Naive B cell (primary cell): ENCODE results near the gene CHRDL2. TPM values are rescaled to one million over a fixed set of nuclear protein-coding genes. Genes with fewer than 3 reads are reported as not detected.

ENCODE experiments used
- ATAC-seq, 2 donors: fragments of 150-1000 bp; cut with Tn5 transposase; 2 replicates each; pipeline ENCODE4 v1.10.0; 2021; ENCODE audit warnings: low read depth in 2 of 2, mild to moderate bottlenecking in 2 of 2, moderate library complexity in 2 of 2
- DNase-seq: peaks from one replicate; pipeline ENCODE4 v3.0.0; 2022
- H3K27ac Mint-ChIP-seq, 6 donors: one replicate each; pipeline ENCODE4 v1.8.0; 2020 to 2022; ENCODE audit warnings: mild to moderate bottlenecking in 6 of 6, mixed read lengths in 6 of 6, moderate library complexity in 5 of 6, inconsistent platforms in 2 of 6
- H3K27me3 Mint-ChIP-seq, 3 donors: one replicate each; pipeline ENCODE4 v1.8.0; 2021 to 2022; ENCODE audit warnings: mixed read lengths in 3 of 3, mild to moderate bottlenecking in 1 of 3
- H3K36me3 Mint-ChIP-seq, 2 donors: one replicate each; pipeline ENCODE4 v1.8.0; 2020 to 2022; ENCODE audit warnings: mixed read lengths in 2 of 2, inconsistent platforms in 1 of 2, mild to moderate bottlenecking in 1 of 2
- H3K4me1 Mint-ChIP-seq, 3 donors: one replicate each; pipeline ENCODE4 v1.8.0; 2020 to 2022; ENCODE audit warnings: mixed read lengths in 3 of 3, inconsistent platforms in 1 of 3, mild to moderate bottlenecking in 1 of 3, moderate library complexity in 1 of 3
- H3K4me3 Mint-ChIP-seq, 8 donors: one replicate each; pipeline ENCODE4 v1.8.0; 2020 to 2022; ENCODE audit warnings: mild to moderate bottlenecking in 8 of 8, mixed read lengths in 8 of 8, moderate library complexity in 8 of 8, inconsistent platforms in 2 of 8
- H3K9me3 Mint-ChIP-seq, 7 donors: one replicate each; pipeline ENCODE4 v1.8.0; 2020 to 2022; ENCODE audit warnings: mixed read lengths in 7 of 7, mild to moderate bottlenecking in 5 of 7, inconsistent platforms in 2 of 7, moderate library complexity in 1 of 7
- polyA plus RNA-seq, 6 donors: library from polyadenylated mRNA; unstranded; fragments of 300-500 nt; fragmentation: Illumina TruSeq; gene quantifications; one replicate each; pipeline ENCODE4 v1.2.3, GENCODE V29; 2021; ENCODE audit warnings: low read depth in 6 of 6

CHRDL2 gene
- polyA plus RNA-seq, 6 donors from 2014 or later: not detected

DNA sequence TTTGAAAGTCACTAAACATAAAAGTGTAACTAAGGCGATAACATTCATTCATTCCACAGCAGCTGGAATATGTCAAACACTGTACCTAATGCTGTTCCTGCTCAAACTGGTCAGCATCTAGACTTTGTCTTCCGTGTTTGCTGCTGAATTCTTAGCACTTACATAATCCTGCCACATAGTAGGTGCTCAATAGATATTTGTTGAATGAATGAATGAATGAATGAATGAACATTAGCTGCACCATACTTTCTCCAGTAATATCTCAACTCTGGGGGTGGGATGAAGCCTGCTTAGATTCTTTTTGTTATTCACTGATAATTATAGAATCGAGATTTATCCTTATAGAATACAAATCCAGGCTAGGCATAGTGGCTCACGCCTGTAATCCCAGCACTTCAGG, 10.8 kb upstream of the CHRDL2 start:
- H3K4me3 Mint-ChIP-seq: no peak overlapping the region
- peak overlapping the region in 1 of 6 donors; percentile 13 for H3K27ac Mint-ChIP-seq
- H3K27me3 Mint-ChIP-seq: peaks cover 23 to 25% (median 23%) of the 10 kb centered on the region in 3 donors
- ATAC-seq: no peak
- no peaks in the 10 kb centered on the region for H3K36me3 Mint-ChIP-seq
- no peaks in the 10 kb centered on the region for H3K9me3 Mint-ChIP-seq
- no peak for DNase-seq
- peaks cover under 1 to 6% (median 5%) of the 10 kb centered on the region in 3 donors for H3K4me1 Mint-ChIP-seq

DNA sequence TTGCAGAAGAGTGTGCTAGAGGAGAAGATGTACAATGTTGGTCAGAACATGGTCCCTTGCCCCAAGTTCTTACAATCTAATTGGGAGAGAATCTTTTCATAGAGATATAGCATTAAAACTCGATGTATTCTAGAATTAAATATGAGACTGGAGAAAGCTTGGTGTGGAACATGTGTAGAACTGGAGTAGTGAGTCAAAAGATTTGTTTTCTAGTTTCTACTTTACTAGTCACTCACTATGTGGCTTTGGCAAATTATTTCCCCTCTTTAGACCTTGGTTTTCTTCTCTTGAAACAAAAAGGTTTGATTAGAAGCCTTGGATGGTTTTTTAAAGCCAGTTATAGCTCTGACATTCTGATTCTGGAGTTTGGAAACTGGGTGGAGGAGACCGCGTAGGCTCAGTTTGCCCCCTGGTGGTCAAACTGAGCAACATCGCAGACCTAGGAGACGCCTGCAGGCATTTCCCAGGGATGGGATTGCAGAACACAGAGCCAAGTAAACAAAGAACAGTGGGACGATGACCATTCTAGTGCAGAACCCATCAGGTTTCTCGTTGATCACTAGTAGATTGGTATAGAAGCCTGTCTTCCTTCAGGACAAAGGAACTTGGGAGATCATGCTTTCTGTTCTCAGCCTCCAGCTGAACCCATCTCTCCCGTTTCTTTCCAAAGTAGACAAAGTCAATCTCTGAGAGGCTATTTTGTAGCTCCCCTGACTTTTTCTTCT, 8.5 kb upstream of the CHRDL2 start:
- Mint-ChIP-seq H3K4me3 (no peak overlapping the region), H3K27me3 (peaks cover 37 to 42% (median 41%) of the 10 kb centered on the region in 3 donors), H3K27ac (no peak overlapping the region), H3K9me3 (no peaks in the 10 kb centered on the region), H3K36me3 (no peaks in the 10 kb centered on the region), H3K4me1 (peaks cover 0 to 5% (median 2%) of the 10 kb centered on the region in 3 donors)
- peak; percentile 70 to 80 for ATAC-seq
- peak; percentile 27 for DNase-seq

DNA sequence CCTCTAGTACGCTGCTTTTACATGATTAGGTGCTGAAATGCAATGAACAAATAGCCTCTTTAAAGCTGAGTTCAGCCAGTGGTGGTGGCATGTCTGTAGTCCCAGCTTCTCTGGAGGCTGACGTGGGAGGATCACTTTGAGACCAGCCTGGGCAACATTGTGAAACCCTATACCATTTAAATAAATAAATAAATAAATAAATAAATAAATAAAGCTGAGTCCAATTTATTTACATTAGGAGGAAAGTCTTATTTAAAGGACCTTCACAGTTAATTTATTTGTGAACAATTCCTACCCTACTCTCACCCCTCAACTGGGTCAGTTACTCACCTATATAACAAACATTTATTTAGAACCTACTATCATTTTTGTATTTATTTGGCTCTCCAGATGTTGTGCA, 4.8 kb upstream of the CHRDL2 start:
- DNase-seq (no peak), ATAC-seq (no peak)
- Mint-ChIP-seq H3K27ac (no peak overlapping the region), H3K9me3 (no peaks in the 10 kb centered on the region), H3K36me3 (peaks cover 0 to 10% of the 10 kb centered on the region in 2 donors), H3K27me3 (peaks cover 67 to 72% (median 68%) of the 10 kb centered on the region in 3 donors), H3K4me3 (no peak overlapping the region), H3K4me1 (peaks cover 1 to 8% (median 5%) of the 10 kb centered on the region in 3 donors)

GRCh38 chr11:74735365-74735928, 4.2 kb upstream of the CHRDL2 start:
- ATAC-seq (no peak), DNase-seq (no peak)

DNA sequence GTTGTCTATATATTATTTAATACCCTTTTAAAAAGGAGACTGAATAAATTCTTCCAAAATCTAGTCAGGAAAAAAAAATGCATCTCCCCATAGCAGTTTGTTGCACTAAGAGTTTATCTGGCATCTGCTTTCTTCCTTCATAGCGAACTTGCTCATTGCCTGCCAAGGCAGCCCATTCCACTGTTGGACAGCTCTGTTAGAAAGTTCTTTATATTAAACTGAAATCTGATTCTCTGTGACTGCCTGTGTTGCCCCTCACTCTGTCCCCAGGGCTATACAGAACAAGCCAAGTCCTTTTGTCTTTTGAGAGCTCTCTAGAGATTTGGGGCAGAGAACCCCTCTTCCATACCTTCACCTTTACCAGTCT, 3.3 kb upstream of the CHRDL2 start:
- Mint-ChIP-seq H3K9me3 (peaks cover 0 to 1% (median 0%) of the 10 kb centered on the region in 7 donors), H3K4me1 (peaks cover 6 to 12% (median 11%) of the 10 kb centered on the region in 3 donors), H3K36me3 (peaks cover 0 to 16% of the 10 kb centered on the region in 2 donors), H3K27ac (no peak overlapping the region), H3K27me3 (peaks cover 68 to 82% (median 81%) of the 10 kb centered on the region in 3 donors), H3K4me3 (no peak overlapping the region)
- ATAC-seq (no peak), DNase-seq (no peak)

More at GRCh38 chr11:74735365-74735928, 4.2 kb upstream of the CHRDL2 start:
- Mint-ChIP-seq H3K27me3 (peaks cover 67 to 78% (median 74%) of the 10 kb centered on the region in 3 donors), H3K36me3 (peaks cover 0 to 16% of the 10 kb centered on the region in 2 donors), H3K4me1 (peaks cover 6 to 14% (median 10%) of the 10 kb centered on the region in 3 donors), H3K27ac (no peak overlapping the region), H3K4me3 (no peak overlapping the region), H3K9me3 (no peaks in the 10 kb centered on the region)

DNA sequence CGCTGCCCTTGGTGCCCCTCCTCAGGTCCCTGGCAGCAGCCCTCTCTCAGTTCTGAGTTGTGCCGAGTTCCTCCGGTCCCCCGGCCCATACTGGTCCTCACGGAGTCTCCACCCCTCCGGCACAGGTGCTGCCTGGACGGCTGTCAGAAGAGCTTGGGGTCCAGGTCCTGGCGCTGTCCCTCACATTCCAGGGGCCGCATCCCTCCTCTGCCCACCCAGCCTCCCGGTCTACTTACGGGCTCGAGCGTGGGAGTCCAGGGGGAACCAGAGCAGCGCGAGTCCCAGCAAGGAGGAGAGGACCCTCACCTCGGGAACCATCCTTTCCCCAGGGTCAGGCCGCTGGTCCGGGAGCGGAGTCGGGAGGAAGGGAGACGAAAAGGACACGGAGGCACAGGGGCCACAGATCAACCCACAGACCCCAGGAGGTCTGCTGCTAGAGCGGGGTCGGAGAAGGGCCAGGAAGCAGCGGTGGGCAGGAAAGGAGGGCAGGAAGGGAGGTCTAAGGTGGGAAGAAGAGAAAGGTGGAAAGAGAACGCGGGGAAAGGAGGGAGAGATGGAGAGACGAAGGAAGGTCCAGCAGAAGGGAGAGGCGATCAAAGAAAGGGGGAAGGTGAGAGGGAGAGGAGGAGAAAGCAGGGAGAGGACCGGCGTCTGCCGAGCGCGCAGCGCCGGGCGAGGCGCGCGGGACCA, 510 bp downstream of the CHRDL2 start:
- no peak for DNase-seq
- Mint-ChIP-seq H3K4me3 (peak overlapping the region in 6 of 8 donors; percentile 51 to 82 (median 68)), H3K27me3 (peaks cover 56 to 72% (median 67%) of the 10 kb centered on the region in 3 donors), H3K4me1 (peaks cover 11 to 13% (median 12%) of the 10 kb centered on the region in 3 donors), H3K36me3 (peaks cover 0 to 16% of the 10 kb centered on the region in 2 donors), H3K9me3 (peaks cover 0 to 1% (median 0%) of the 10 kb centered on the region in 7 donors), H3K27ac (peak overlapping the region in 1 of 6 donors; percentile 45)
- ATAC-seq: no peak

GRCh38 chr11:74729397-74729796, 1.8 kb downstream of the CHRDL2 start:
- DNase-seq (no peak), ATAC-seq (no peak)
- H3K27me3 Mint-ChIP-seq: peaks cover 48 to 75% (median 63%) of the 10 kb centered on the region in 3 donors
- H3K4me1 Mint-ChIP-seq: peaks cover 11 to 13% (median 12%) of the 10 kb centered on the region in 3 donors
- no peak overlapping the region for H3K27ac Mint-ChIP-seq
- H3K4me3 Mint-ChIP-seq: peak overlapping the region in 2 of 8 donors; percentile 22 to 27
- peaks cover 0 to 1% (median 0%) of the 10 kb centered on the region in 7 donors for H3K9me3 Mint-ChIP-seq
- H3K36me3 Mint-ChIP-seq: peaks cover 0 to 16% of the 10 kb centered on the region in 2 donors

GRCh38 chr11:74726547-74727182, 4.6 kb downstream of the CHRDL2 start:
- Mint-ChIP-seq H3K27ac (peak overlapping the region in 1 of 6 donors; percentile 49), H3K4me3 (no peak overlapping the region), H3K27me3 (peaks cover 34 to 65% (median 50%) of the 10 kb centered on the region in 3 donors), H3K9me3 (peaks cover 0 to 1% (median 0%) of the 10 kb centered on the region in 7 donors), H3K36me3 (peaks cover 0 to 7% of the 10 kb centered on the region in 2 donors), H3K4me1 (peaks cover 6 to 13% (median 7%) of the 10 kb centered on the region in 3 donors)
- ATAC-seq (peak; percentile 88 to 92), DNase-seq (peak; percentile 35)

- Mint-ChIP-seq H3K27me3 (peaks cover 34 to 59% (median 43%) of the 10 kb centered on the region in 3 donors), H3K27ac (peak overlapping the region in 2 of 6 donors; percentile 10 to 24), H3K9me3 (peaks cover 0 to 1% (median 0%) of the 10 kb centered on the region in 7 donors), H3K4me1 (peaks cover 2 to 8% (median 3%) of the 10 kb centered on the region in 3 donors), H3K4me3 (peak overlapping the region in 1 of 8 donors; percentile 31), H3K36me3 (peaks cover 0 to 2% of the 10 kb centered on the region in 2 donors)
- ATAC-seq (no peak), DNase-seq (no peak)
These were observed 5.5 kb downstream of the CHRDL2 start for GRCh38 chr11:74725701-74726100.

DNA sequence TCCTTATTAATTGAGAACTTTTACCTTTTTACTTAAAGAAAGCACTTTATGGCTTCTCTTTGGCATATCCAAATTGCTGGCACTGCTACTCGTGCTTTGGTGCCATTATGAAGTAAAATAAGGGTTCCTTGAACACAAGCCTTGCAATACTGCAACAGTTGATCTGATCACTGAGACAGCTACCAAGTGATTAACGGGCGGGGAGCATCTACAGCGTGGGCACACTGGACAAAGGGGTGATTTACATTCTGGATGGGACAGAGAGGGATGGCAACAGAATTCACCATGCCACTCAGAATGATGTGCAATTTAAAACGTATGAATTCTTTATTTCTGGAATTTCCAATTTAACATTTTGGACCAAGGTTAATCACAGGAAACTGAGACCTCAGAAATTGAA, 7.7 kb downstream of the CHRDL2 start:
- H3K27me3 Mint-ChIP-seq: peaks cover 15 to 37% (median 21%) of the 10 kb centered on the region in 3 donors
- H3K36me3 Mint-ChIP-seq: no peaks in the 10 kb centered on the region
- H3K4me1 Mint-ChIP-seq: peaks cover 0 to 6% (median 0%) of the 10 kb centered on the region in 3 donors
- DNase-seq (no peak), ATAC-seq (no peak)
- H3K9me3 Mint-ChIP-seq: no peaks in the 10 kb centered on the region
- H3K4me3 Mint-ChIP-seq: no peak overlapping the region
- H3K27ac Mint-ChIP-seq: no peak overlapping the region

DNA sequence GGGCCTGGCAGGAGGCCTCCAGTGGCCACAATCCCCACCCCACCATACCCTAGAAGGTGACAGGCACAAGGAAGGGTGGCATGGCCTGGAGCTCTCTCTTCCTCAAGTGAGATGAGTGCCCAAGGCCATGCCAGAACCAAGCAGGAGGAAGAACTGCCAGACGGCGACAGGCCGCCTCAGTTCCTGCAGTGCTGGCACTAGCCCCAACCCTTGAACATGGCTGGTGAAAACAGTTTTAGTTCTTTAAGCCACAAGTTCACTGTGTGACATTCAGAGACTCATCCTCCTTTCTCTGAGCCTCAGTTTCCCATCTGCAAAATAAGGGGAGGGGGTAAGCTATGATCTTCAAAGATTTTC, 9.8 kb downstream of the CHRDL2 start:
- DNase-seq (no peak), ATAC-seq (no peak)
- Mint-ChIP-seq H3K4me3 (no peak overlapping the region), H3K27ac (no peak overlapping the region), H3K27me3 (peaks cover 17 to 42% (median 20%) of the 10 kb centered on the region in 3 donors), H3K4me1 (peaks cover 0 to 2% (median 0%) of the 10 kb centered on the region in 3 donors), H3K36me3 (no peaks in the 10 kb centered on the region), H3K9me3 (no peaks in the 10 kb centered on the region)

DNA sequence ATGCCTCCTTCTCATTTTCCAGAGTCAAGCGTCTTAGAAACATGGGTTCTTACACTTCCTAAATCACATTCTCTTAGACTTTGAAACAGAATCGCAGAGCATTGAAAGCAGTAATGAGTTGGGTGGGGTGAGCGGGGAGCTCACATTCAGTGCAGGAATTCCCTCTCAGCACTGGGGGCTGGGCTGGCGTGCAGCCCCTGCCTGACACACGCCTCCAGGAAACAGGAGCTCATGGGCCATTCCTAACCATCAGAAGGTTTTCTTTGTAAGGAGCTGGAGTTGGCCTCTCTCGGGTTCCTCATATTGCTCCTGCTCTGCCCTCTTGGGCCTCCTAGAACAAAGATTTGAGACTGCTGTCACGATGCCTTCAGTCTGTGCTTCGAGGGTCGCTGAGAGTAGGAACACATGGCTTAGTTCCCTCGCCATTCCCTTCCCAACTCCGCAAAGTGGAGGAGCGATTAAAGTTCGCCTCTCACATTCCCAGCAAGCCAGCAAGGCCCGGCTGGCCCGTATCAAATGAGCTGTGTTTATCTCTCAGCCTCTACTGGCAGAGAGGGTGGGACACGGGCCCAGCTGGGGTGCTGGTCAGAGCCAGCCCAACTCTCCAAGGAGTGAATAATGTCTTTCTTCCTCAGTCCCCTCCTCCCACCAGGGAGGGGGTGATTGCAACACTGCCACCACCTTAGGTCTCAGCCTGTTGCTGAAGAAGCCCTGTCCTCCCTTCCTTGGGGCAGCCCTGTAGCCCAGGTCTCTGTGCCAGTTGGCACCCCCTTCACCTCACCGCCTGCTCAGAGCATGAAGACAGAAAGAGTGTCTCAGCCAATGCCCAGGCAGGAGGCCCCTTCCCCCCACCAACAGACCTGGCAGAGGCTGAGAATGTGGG, 10.4 kb downstream of the CHRDL2 start:
- peaks cover 16 to 36% (median 18%) of the 10 kb centered on the region in 3 donors for H3K27me3 Mint-ChIP-seq
- no peaks in the 10 kb centered on the region for H3K36me3 Mint-ChIP-seq
- H3K4me3 Mint-ChIP-seq: no peak overlapping the region
- DNase-seq: no peak
- H3K4me1 Mint-ChIP-seq: no peaks in the 10 kb centered on the region
- H3K27ac Mint-ChIP-seq: no peak overlapping the region
- no peak for ATAC-seq
- no peaks in the 10 kb centered on the region for H3K9me3 Mint-ChIP-seq
